ENCODE data around the gene GOT1. TPM values are rescaled to one million over a fixed set of nuclear protein-coding genes. Genes with fewer than 3 reads are reported as not detected.

Gene GOT1
- total RNA-seq, 4 donors from 2014 or later = 19.3 to 57.3 (median 36.7) TPM

DNA sequence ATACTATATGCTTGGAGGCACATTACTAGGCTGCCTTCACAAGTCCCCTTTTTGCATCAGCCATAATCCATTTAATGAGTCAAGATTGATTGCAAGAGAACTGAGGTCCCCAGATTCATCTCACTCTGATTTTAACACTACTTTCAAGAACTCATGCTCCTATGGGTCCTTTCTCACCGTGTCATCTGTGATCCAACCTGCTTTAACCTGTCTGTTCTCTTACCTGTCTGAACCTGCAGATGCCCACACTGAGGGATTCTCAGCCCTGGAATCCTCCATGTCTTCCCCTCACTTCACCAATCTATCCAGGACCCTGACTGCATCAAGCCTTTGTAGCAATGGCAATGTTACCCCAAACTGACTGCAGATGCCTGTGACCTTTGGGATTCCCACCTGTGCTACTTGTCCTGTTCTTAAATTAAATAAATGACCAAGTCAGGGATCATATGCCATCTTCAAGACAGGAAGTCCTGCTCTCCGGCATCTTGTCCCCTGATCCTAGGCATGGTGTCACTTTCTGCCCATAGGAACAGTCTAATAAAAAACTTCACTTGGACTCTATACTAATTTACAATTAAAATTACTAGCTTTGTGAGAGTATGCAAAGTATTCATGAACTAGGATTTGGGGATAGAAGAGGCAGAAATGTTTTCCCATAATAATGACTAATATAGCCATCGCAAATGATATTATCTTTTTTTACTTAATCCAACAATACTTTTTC is 25.9 kb upstream of the GOT1 start:
- intact Hi-C loops (cut with DNase I) = no loop called here
- TF ChIP-seq POLR2A (IDR thresholded peaks at IDR 0.05) = no peak
- TF ChIP-seq, protein P1, sequence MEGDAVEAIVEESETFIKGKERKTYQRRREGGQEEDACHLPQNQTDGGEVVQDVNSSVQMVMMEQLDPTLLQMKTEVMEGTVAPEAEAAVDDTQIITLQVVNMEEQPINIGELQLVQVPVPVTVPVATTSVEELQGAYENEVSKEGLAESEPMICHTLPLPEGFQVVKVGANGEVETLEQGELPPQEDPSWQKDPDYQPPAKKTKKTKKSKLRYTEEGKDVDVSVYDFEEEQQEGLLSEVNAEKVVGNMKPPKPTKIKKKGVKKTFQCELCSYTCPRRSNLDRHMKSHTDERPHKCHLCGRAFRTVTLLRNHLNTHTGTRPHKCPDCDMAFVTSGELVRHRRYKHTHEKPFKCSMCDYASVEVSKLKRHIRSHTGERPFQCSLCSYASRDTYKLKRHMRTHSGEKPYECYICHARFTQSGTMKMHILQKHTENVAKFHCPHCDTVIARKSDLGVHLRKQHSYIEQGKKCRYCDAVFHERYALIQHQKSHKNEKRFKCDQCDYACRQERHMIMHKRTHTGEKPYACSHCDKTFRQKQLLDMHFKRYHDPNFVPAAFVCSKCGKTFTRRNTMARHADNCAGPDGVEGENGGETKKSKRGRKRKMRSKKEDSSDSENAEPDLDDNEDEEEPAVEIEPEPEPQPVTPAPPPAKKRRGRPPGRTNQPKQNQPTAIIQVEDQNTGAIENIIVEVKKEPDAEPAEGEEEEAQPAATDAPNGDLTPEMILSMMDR (IDR thresholded peaks at IDR 0.05) = no peak
- no peak overlapping the region for H3K27ac ChIP-seq
- H3K27me3 ChIP-seq = no peaks in the 10 kb centered on the region
- no peaks in the 10 kb centered on the region for H3K9me3 ChIP-seq
- 89 to 92% methylated on average over 3 of the region's 3 CpGs for WGBS, 2 donors
- DNase-seq = no peak
- no peak overlapping the region for H3K4me3 ChIP-seq (replicated peaks in 1 of 3)
- H3K36me3 ChIP-seq = no peaks in the 10 kb centered on the region
- H3K4me1 ChIP-seq = no peaks in the 10 kb centered on the region

DNA sequence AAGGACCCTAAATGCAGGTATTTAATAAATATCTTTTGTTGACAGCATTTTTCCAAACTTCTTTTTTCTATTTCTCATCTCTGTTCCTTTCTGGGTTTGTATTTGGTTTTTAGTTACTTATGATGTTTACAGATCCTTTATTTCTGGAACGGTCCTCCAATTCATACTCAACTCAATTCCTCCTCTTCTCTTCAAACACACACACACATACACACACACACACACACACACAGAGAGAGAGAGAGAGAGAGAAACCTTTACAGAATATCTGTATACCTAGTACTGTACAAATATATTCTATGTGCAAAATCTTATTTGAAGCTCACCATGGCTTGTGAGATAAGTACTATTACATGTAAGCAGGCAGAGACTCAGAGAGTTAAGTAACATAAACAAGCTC is 21.6 kb upstream of the GOT1 start:
- Histone ChIP-seq H3K27me3 (no peaks in the 10 kb centered on the region), H3K36me3 (no peaks in the 10 kb centered on the region), H3K27ac (no peak overlapping the region), H3K9me3 (no peaks in the 10 kb centered on the region), H3K4me3 (replicated peaks in 1 of 3) (no peak overlapping the region), H3K4me1 (no peaks in the 10 kb centered on the region)
- TF ChIP-seq, protein P1 (IDR thresholded peaks at IDR 0.05) = no peak
- no peak for TF ChIP-seq POLR2A (IDR thresholded peaks at IDR 0.05)
- DNase-seq = no peak
- 67 to 79% methylated on average over 1 of the region's 1 CpG for WGBS, 2 donors
- intact Hi-C loops (cut with DNase I) = no loop called here

DNA sequence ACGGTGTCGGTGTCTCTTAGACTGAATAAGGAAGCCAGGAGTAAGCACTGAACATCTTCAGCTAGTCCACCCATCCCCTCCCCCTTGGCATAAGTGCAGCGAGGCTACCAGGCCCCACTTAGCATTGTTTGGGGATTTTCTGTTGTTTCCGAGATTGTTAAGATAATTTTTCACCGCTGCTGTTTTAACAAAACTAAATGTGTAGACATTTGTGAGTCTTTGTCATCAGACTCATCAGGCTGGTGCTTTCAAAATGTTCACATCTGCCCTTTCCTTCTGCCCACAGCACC is 21.0 kb upstream of the GOT1 start:
- Histone ChIP-seq H3K27ac (no peak overlapping the region), H3K36me3 (no peaks in the 10 kb centered on the region), H3K9me3 (no peaks in the 10 kb centered on the region), H3K27me3 (no peaks in the 10 kb centered on the region), H3K4me3 (replicated peaks in 1 of 3) (no peak overlapping the region), H3K4me1 (no peaks in the 10 kb centered on the region)
- no peak for TF ChIP-seq POLR2A (IDR thresholded peaks at IDR 0.05)
- TF ChIP-seq, protein P1 (IDR thresholded peaks at IDR 0.05) = no peak
- intact Hi-C loops (cut with DNase I) = no loop called here
- WGBS, 2 donors = 22 to 24% methylated on average over 5 of the region's 5 CpGs
- no peak for DNase-seq

DNA sequence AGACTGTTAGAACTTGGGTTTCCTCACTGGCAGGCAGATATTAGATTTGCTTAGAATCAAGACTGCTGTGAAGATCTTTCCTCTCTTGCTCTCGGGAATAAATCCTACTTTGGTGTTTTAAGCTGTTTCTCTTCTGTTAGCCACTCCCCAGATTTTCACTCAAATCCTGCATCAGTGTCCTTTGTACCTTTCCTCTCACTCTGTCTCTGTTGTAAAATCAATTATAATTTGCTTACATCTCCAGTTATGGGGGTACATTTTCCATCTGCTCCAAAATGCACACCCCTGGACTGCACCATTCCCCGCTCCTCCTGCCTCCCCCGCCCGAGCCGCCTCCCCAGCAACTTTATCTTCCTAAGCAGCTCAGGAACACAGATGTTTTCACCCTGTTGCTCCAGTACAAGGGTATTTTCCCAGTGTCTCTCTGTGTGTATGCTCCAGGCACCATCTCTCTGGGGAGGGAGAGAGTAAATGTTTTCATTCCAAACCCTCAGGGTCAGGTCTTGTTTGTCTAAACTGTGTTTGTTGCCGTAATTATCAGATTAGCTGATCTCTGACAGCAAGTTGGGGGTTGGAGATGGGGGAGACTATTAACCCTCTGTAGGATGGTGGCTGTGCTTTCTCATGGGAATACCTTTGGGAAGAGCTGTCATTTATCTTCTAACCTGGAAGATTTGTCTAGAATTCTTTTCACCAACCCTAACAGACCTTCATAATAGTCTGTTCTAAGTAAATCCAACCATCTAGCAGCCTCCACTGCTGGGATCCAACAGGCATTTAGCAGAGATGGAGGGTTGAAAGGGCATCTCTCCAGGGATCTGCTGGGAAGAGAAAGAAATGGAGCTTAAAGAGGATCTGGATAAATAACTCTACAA is 20.4 kb upstream of the GOT1 start:
- no peak for TF ChIP-seq POLR2A (IDR thresholded peaks at IDR 0.05)
- TF ChIP-seq, protein P1 (IDR thresholded peaks at IDR 0.05) = no peak
- H3K9me3 ChIP-seq = no peaks in the 10 kb centered on the region
- intact Hi-C loops (cut with DNase I) = no loop called here
- H3K4me3 ChIP-seq (replicated peaks in 1 of 3) = no peak overlapping the region
- no peak for DNase-seq
- WGBS, 2 donors = 22 to 24% methylated on average over 6 of the region's 6 CpGs
- H3K27me3 ChIP-seq = no peaks in the 10 kb centered on the region
- no peaks in the 10 kb centered on the region for H3K4me1 ChIP-seq
- no peaks in the 10 kb centered on the region for H3K36me3 ChIP-seq
- no peak overlapping the region for H3K27ac ChIP-seq

DNA sequence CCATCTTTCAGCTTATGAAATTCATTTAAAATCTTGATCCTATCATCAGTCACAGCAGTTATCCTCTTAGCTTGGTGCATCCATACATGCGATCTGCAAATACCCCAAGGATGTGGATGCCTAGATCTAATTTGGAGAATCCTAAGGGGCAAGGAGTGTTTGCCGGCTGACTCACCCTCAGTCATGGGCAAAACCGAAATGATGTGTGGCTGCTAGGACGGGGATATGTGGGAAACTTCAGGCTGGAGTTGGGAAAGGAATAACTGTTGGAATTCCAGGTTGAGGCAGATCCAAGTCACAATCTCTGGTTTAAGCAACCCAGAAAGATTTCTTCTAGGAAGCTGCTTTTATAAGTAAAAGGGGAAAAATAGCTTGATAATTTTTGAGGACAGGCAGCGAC is 19.7 kb upstream of the GOT1 start:
- TF ChIP-seq, protein P1 (IDR thresholded peaks at IDR 0.05) = no peak
- TF ChIP-seq POLR2A (IDR thresholded peaks at IDR 0.05) = no peak
- intact Hi-C loops (cut with DNase I) = no loop called here
- Histone ChIP-seq H3K4me3 (replicated peaks in 1 of 3) (no peak overlapping the region), H3K27me3 (no peaks in the 10 kb centered on the region), H3K9me3 (no peaks in the 10 kb centered on the region), H3K27ac (no peak overlapping the region), H3K36me3 (no peaks in the 10 kb centered on the region), H3K4me1 (no peaks in the 10 kb centered on the region)
- 58 to 66% methylated on average over 5 of the region's 5 CpGs for WGBS, 2 donors
- DNase-seq = no peak
